Neuronal stem cell (in vitro differentiated cells): ENCODE measurements around the gene ZNF423.

Experiments
- DNase-seq: peaks from one replicate; pipeline ENCODE4 v3.0.0-alpha.2; 2013; ENCODE audit warnings: low spot score
- H2AFZ ChIP-seq: one replicate; pipeline ENCODE4 v1.6.1; 2013; ENCODE audit warnings: mild to moderate bottlenecking, low read length, inconsistent platforms
- H2AK5ac ChIP-seq: 2 replicates; pipeline ENCODE4 v1.6.1; 2013; ENCODE audit warnings: low read depth, mild to moderate bottlenecking, inconsistent platforms, low read length, moderate library complexity, mixed read lengths
- H2BK120ac ChIP-seq: 2 replicates; pipeline ENCODE4 v1.6.1; 2013; ENCODE audit warnings: low read depth, mild to moderate bottlenecking, inconsistent platforms, low read length, moderate library complexity, mixed read lengths
- H2BK12ac ChIP-seq: one replicate; pipeline ENCODE4 v1.6.1; 2013; ENCODE audit warnings: low read length, inconsistent platforms
- H2BK15ac ChIP-seq: 2 replicates; pipeline ENCODE4 v1.6.1; 2013; ENCODE audit warnings: mild to moderate bottlenecking, low read length, inconsistent platforms, mixed read lengths
- H2BK5ac ChIP-seq: one replicate; pipeline ENCODE4 v1.6.1; 2013; ENCODE audit warnings: inconsistent platforms, mild to moderate bottlenecking, low read length, moderate library complexity
- H3K14ac ChIP-seq: one replicate; pipeline ENCODE4 v1.6.1; 2013; ENCODE audit warnings: low read length, inconsistent platforms
- H3K18ac ChIP-seq: 2 replicates; pipeline ENCODE4 v1.6.1; 2013; ENCODE audit warnings: low read length, inconsistent platforms
- H3K23ac ChIP-seq: 2 replicates; pipeline ENCODE4 v1.6.1; 2013; ENCODE audit warnings: low read depth, mild to moderate bottlenecking, mixed read lengths, low read length, inconsistent platforms; ENCODE audit not compliant: poor library complexity
- H3K27ac ChIP-seq: replicated peaks from 3 replicates; pipeline ENCODE4 v1.5.1; 2013; ENCODE audit warnings: low read length, inconsistent platforms
- H3K27me3 ChIP-seq, 3 experiments: 2 replicates each; pipeline ENCODE4 v1.6.1; 2013; ENCODE audit warnings: low read length in 3 of 3, mild to moderate bottlenecking in 2 of 3, inconsistent platforms in 1 of 3, low read depth in 1 of 3, mixed read lengths in 1 of 3, moderate library complexity in 1 of 3; ENCODE audit not compliant: control insufficient read depth in 3 of 3, insufficient read depth in 3 of 3
- H3K36me3 ChIP-seq, 2 donors: replicated peaks in 1 of 2; 2 replicates each; pipeline ENCODE4 v1.6.1; 2013; ENCODE audit warnings: low read length in 2 of 2; ENCODE audit not compliant: control insufficient read depth in 2 of 2, insufficient read depth in 2 of 2
- H3K4ac ChIP-seq: 2 replicates; pipeline ENCODE4 v1.6.1; 2013; ENCODE audit warnings: inconsistent platforms, mild to moderate bottlenecking, low read length, moderate library complexity
- H3K4me1 ChIP-seq, 2 donors: 1 replicate in 1 of 2; 2 replicates in 1 of 2; pipeline ENCODE4 v1.6.1; 2013; ENCODE audit warnings: low read length in 2 of 2, low read depth in 1 of 2; ENCODE audit not compliant: control insufficient read depth in 2 of 2, insufficient read depth in 1 of 2
- H3K4me2 ChIP-seq: one replicate; pipeline ENCODE4 v1.6.1; 2013; ENCODE audit warnings: mild to moderate bottlenecking, low read length, inconsistent platforms; ENCODE audit not compliant: insufficient read depth, poor library complexity, severe bottlenecking
- H3K4me3 ChIP-seq, 2 donors: 2 replicates each; pipeline ENCODE4 v1.5.1; 2013; ENCODE audit warnings: low read length in 2 of 2, mild to moderate bottlenecking in 2 of 2, inconsistent platforms in 1 of 2, moderate library complexity in 1 of 2
- H3K79me1 ChIP-seq: one replicate; pipeline ENCODE4 v1.6.1; 2013; ENCODE audit warnings: low read depth, mild to moderate bottlenecking, inconsistent platforms, low read length, moderate library complexity
- H3K9ac ChIP-seq: one replicate; pipeline ENCODE4 v1.6.1; 2013; ENCODE audit warnings: mild to moderate bottlenecking, low read depth, low read length, inconsistent platforms; ENCODE audit not compliant: poor library complexity
- H3K9me3 ChIP-seq, 2 donors: replicated peaks in 1 of 2; 2 replicates each; pipeline versions ENCODE3 to v1.6.1; 2013; ENCODE audit warnings: low read length in 2 of 2, mild to moderate bottlenecking in 2 of 2, inconsistent platforms in 1 of 2, low read depth in 1 of 2, mixed read lengths in 1 of 2, moderate library complexity in 1 of 2; ENCODE audit not compliant: control insufficient read depth in 2 of 2, insufficient read depth in 1 of 2
- H4K8ac ChIP-seq: one replicate; pipeline ENCODE4 v1.6.1; 2013; ENCODE audit warnings: low read depth, mild to moderate bottlenecking, inconsistent platforms, low read length, moderate library complexity
- H4K91ac ChIP-seq: one replicate; pipeline ENCODE4 v1.6.1; 2013; ENCODE audit warnings: low read length, low read depth, mild to moderate bottlenecking, inconsistent platforms; ENCODE audit not compliant: poor library complexity
- WGBS, 2 donors: extraction: QIAGEN DNeasy Blood & Tissue Kit; methylation state at CpG; one replicate each; pipeline ENCODE4 v1.1.7; 2013; ENCODE audit warnings: missing lambda C conversion rate in 2 of 2, mixed read lengths in 1 of 2; ENCODE audit not compliant: insufficient read length in 2 of 2, insufficient replicate concordance in 1 of 2; ENCODE audit errors: extremely low coverage in 2 of 2; 5-methylcytosine and 5-hydroxymethylcytosine counted together

Gene ZNF423

DNA sequence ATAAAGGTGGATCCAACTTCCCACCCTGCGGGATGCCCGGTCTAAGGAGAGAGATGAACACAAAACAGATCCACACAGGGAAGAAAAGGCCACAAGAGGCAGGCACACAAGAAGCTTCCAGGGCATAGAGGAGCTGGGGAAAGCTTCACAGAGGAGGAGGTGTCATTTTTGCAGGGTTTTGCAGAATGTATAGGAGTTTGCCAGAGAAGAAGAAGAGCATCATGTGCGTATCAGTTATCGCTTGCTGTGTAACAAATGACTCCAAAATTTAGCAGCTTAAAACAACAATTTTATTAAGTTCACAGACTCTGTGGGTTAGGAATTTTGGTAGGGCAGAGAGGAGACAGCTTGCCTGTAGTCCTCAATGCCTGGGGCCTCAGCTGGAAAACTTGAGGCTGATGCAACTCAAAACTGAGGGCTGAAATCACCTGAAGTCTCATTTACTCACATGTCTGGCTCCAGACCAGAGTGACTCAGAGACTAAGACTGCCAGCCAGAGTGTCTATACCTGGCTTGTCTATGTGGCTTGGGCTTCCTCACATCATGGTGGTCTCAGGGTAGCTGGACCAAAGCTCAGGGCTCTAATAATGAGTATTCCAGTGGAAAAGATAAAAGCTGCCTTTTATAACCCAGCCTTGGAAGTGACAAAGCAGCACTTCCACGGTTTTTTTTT, 33.9 kb upstream of the ZNF423 start:
- Histone ChIP-seq H2BK15ac (no peak overlapping the region), H3K18ac (no peak overlapping the region), H3K36me3 (no peaks in the 10 kb centered on the region), H4K91ac (no peak overlapping the region), H3K4me1 (no peaks in the 10 kb centered on the region), H3K27me3 (peaks cover 0 to 36% (median 0%) of the 10 kb centered on the region in 3 experiments), H3K4me2 (no peak overlapping the region), H3K14ac (no peak overlapping the region), H2AK5ac (no peak overlapping the region), H3K79me1 (no peaks in the 10 kb centered on the region), H2BK12ac (no peak overlapping the region), H3K9ac (no peak overlapping the region), H2BK5ac (no peak overlapping the region), H3K23ac (no peak overlapping the region), H2BK120ac (no peak overlapping the region), H3K27ac (no peak overlapping the region), H4K8ac (no peak overlapping the region), H2AFZ (no peak overlapping the region), H3K4me3 (no peak overlapping the region), H3K9me3 (peaks cover 5 to 8% of the 10 kb centered on the region in 2 donors), H3K4ac (no peak overlapping the region)
- DNase-seq = no peak
- WGBS, 2 donors = no CpG with 5 or more reads among the region's 5 CpGs

DNA sequence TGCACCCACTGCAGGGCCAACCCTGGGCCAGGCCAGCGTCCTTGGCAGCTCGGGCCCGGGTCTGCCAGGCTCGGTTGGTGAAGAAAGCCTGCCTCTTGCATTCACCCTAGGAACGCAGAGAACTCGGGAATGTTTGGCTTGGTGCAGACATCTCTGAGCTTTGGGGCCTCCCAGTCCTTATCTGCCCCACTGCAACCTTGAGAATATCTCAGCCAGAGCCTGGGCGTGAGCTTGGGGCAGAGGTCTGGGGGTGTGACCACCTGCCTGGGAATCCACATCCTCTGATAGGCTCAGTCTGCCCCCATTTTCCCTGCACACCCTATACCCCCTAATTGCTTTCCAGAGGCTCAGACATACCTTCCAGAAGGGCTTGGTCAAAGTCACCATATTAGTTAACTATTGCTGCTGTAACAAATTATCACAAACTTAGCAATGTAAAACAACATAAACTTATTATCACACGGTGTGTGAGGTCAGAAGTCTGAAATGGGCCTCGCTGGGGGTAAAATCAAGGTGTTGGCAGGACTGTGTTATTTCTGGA, 30.7 kb upstream of the ZNF423 start:
- H3K9me3 ChIP-seq = peaks cover 5 to 8% of the 10 kb centered on the region in 2 donors
- no peak overlapping the region for H4K8ac ChIP-seq
- WGBS, 2 donors = no CpG with 5 or more reads among the region's 9 CpGs
- H3K27ac ChIP-seq = no peak overlapping the region
- H3K23ac ChIP-seq = no peak overlapping the region
- H3K14ac ChIP-seq = no peak overlapping the region
- peak overlapping the region; percentile 61 for H2AK5ac ChIP-seq
- no peak overlapping the region for H4K91ac ChIP-seq
- no peak overlapping the region for H3K9ac ChIP-seq
- H2BK12ac ChIP-seq = no peak overlapping the region
- no peak for DNase-seq
- no peak overlapping the region for H2BK5ac ChIP-seq
- no peak overlapping the region for H3K4me3 ChIP-seq
- peaks cover 4 to 13% of the 10 kb centered on the region in 2 donors for H3K4me1 ChIP-seq
- no peak overlapping the region for H2BK15ac ChIP-seq
- no peak overlapping the region for H2AFZ ChIP-seq
- no peak overlapping the region for H2BK120ac ChIP-seq
- no peak overlapping the region for H3K18ac ChIP-seq
- no peaks in the 10 kb centered on the region for H3K36me3 ChIP-seq
- H3K4me2 ChIP-seq = no peak overlapping the region
- no peak overlapping the region for H3K4ac ChIP-seq
- H3K79me1 ChIP-seq = no peaks in the 10 kb centered on the region
- peaks cover 0 to 22% (median 0%) of the 10 kb centered on the region in 3 experiments for H3K27me3 ChIP-seq

GRCh38 chr16:49884033-49885015, 28.4 kb upstream of the ZNF423 start:
- no peaks in the 10 kb centered on the region for H3K9me3 ChIP-seq
- WGBS, 2 donors = no CpG with 5 or more reads among the region's 14 CpGs
- H3K4me3 ChIP-seq = no peak overlapping the region
- H3K14ac ChIP-seq = no peak overlapping the region
- H2BK15ac ChIP-seq = no peak overlapping the region
- no peaks in the 10 kb centered on the region for H3K79me1 ChIP-seq
- H3K9ac ChIP-seq = no peak overlapping the region
- H3K27ac ChIP-seq = no peak overlapping the region
- no peak for DNase-seq
- H2BK5ac ChIP-seq = no peak overlapping the region
- H3K36me3 ChIP-seq = no peaks in the 10 kb centered on the region
- H4K91ac ChIP-seq = no peak overlapping the region
- peak overlapping the region; percentile 36 for H3K18ac ChIP-seq
- no peak overlapping the region for H3K23ac ChIP-seq
- H4K8ac ChIP-seq = no peak overlapping the region
- H2BK12ac ChIP-seq = no peak overlapping the region
- H3K4me1 ChIP-seq = peaks cover 4 to 13% of the 10 kb centered on the region in 2 donors
- H2AK5ac ChIP-seq = no peak overlapping the region
- H2BK120ac ChIP-seq = no peak overlapping the region
- H3K4ac ChIP-seq = no peak overlapping the region
- peak overlapping the region; percentile 69 for H2AFZ ChIP-seq
- no peak overlapping the region for H3K4me2 ChIP-seq
- peaks cover 0 to 38% (median 0%) of the 10 kb centered on the region in 3 experiments for H3K27me3 ChIP-seq
